C1 segment of cervical spinal cord (tissue), 14 donors: Measurements from ENCODE around the gene CPPED1.

ENCODE experiments used
- DNase-seq, 14 donors: peaks; one replicate each; lab custom pipeline; 2025; lab: John Stamatoyannopoulos, UW

CPPED1 gene

DNA sequence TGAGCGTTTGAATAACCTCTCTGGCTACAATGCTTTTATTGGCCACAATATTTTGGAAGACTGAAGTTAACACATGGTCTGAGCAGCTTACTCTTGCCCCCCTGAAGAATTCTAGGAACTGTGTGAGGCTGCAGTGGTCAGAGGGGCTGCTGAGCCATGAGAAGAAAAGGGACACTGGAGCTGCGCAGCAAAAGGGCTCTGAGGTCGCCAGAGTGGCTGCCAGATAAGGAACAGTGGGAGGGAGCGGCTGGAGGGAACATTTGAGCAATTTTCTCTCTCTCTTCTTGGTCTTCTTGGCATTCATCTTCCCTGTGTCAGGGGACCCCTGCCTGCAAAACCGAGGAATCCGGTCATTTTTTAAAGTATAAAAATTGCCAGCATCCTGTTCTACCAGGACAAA is 66.1 kb downstream of the CPPED1 start:
- no peak for DNase-seq

DNA sequence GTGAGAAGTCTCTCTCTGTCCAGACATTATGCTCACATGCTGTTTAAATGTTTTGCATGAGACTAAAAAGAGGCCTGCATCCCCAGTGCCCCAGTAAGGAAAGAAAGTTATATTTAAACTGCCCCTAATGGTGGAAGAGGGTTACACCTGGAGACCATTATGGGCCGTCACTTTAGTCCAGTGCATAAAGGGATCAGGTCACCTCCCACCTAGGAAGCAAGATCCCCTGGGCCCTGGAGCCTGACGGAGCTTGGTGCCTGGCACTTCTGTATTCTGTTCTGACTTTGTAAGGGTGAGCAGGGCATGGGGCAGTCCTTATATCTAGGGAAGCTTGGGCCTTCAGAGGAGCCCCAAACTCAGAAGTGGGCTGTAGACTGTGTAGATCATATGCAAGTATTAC is 67.9 kb downstream of the CPPED1 start:
- DNase-seq: no peak

- no peak for DNase-seq
Measured at GRCh38 chr16:12732600-12732999, 71.1 kb downstream of the CPPED1 start.

- DNase-seq: no peak
Measured at GRCh38 chr16:12729448-12729847, 74.2 kb downstream of the CPPED1 start.

DNA sequence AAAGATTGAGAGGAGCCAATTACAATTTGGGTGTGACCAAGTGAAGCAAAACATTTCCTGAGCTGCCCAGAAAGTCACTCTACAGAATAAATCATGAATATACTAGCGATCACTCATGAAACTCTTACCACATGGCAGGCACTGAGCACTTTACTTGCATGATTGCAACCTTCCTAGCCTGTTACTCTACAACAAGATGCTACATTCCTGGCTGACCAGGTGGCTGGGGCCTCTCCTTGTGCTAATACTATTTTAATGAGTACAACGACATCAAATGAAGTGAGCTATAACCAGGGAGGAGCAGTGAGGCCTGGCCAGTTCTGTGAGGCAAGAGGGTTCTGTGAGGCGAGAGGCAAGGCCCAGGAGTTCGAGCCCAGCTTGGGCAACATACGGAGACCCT is 75.2 kb downstream of the CPPED1 start:
- no peak for DNase-seq

GRCh38 chr16:12724226-12724625 is 79.5 kb downstream of the CPPED1 start:
- peak in 2 of 14 donors; percentile 5 to 28 for DNase-seq

GRCh38 chr16:12723681-12724080 is 80.0 kb downstream of the CPPED1 start:
- no peak for DNase-seq

DNA sequence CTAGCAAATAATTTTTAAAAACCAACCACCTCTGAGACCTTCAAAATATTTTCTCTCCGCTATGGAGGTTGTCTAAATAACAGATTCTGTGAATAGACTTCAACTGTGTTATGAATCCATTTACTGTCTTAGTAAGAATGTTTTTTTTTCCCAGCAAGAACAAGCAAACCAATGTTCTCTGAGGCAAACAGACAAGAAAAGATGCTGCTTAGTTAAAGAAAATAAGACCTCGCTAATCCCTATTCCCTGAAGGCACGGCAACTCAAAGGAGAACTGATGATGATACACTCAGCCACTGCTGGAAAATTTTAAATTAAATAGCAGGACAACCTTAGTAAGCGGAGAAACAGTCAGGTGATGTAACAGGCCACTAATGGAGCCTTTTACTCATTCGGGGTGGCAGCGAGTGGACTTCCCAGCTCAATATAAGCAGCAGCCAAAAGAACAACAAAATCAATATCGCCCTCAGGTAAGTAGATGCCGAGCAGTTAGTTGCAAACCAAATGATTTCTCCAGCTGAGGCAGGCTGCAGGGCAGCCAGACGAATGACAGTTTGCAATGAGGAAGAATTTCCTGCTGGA is 81.8 kb downstream of the CPPED1 start:
- peak in 1 of 14 donors; percentile 2 for DNase-seq

DNA sequence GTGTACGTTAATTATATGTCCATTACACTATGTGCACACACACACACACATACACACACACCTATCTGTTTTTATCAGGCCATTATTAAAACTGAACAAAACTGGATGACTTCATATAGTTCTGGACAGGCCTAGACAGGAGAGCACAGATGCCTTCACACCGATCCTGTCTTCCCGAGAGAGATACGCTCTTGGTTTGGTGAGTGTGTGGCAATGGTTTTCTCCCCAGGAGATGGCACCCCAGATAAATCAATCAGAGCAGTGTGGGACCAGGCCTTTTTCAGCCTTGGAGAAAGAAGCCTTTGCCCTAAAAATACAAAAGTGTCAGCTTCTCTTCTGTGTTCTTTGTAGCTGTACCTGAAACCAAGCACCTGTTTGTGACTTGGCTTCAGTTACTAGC is 83.7 kb downstream of the CPPED1 start:
- peak in 2 of 14 donors; percentile 14 to 31 for DNase-seq

GRCh38 chr16:12716658-12717057 is 87.0 kb downstream of the CPPED1 start:
- no peak for DNase-seq

DNA sequence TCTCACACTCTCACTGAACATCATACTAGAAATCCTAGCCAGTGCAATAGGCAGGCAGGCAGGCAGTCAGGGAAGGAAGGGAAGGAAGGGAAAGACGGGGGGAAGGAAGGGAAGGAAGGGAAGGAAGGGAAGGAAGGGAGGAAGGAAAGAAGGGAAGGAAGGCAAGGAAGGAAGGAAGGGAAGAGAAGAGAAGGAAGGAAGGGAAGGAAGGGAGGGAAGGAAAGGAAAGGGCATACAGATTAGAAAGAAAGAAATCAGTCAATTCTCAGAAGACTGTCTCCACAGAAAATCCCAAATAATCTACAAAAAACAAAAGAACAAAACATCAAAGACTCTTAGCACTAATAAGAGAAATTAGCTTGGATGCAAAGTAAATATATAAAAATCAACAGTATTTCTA is 93.9 kb downstream of the CPPED1 start:
- DNase-seq: no peak

DNA sequence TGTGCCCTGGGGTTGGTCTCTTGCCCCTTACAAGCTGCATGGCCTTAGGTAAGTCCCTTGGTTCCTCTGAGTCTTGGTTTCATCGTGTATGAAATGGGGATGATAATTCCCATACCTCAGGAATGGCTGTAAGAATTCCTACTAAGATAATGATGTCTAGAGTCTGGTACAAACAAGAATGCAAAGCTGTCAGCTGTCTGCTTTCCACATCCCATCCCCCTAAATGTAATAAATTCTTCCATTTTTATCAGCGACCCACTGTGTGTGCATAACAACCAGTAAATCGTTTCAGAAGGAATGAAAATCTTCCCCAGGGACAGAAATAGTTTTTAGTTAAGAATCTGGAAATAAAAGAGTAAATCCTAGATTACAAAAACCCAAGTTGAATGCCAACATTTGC is 95.4 kb downstream of the CPPED1 start:
- no peak for DNase-seq

GRCh38 chr16:12706628-12707027 is 97.1 kb downstream of the CPPED1 start:
- DNase-seq: peak in 1 of 14 donors; percentile 4

DNA sequence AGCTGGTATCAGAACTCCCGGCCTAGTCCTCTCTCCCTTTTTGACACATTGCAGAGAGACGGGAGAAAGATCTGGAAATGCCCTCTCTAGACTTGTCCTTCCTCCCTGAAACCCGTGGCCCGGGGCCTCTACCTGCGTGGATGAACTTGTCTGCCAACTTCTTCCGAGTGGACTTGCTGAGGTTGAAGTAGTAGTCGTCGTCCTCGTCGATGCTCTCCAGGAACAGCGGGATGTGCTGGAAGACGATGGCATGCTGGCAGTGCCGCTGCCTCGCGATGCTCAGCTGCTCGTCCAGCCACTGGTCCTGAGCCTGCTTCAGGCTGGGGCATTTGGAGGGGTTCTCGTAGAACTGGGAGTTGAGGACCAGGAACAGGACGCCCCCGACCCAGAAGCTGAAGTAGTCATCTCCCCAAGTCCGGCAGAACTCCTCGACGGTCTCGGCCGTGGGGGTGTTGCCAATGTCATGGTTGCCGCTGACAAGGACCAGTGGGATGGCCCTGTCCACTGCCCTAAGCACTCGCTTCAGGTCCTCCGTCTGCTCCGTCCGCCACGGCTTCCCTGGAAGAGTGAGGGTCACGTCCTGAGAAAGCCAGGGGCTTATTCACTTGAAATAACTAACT is 99.1 kb downstream of the CPPED1 start:
- no peak for DNase-seq

- no peak for DNase-seq
Measured at GRCh38 chr16:12703935-12704334, 99.8 kb downstream of the CPPED1 start.

GRCh38 chr16:12700161-12700560 is 103.5 kb downstream of the CPPED1 start:
- no peak for DNase-seq

DNA sequence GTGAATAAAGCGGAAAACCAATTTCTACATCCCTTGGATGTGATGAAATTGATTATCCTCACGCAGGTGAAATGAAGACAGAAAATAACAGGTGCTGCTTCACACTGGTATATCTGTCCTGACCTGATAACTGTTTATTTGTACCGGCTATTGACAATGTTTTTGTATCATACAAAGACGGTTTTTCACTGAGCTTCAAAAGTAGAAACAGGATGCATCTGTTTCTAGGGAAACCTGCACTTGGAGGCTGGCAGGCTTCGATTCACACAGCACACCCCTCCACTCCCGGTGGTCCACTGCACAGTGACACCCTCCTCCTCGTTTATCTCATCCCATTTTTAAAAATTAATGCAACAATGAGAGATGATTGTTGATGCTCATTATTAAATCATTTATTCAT is 104.5 kb downstream of the CPPED1 start:
- no peak for DNase-seq

- no peak for DNase-seq
Measured at GRCh38 chr16:12697437-12697836, 106.2 kb downstream of the CPPED1 start.

- no peak for DNase-seq
Measured at GRCh38 chr16:12695454-12695853, 108.2 kb downstream of the CPPED1 start.

GRCh38 chr16:12690024-12690423 is 113.7 kb downstream of the CPPED1 start:
- no peak for DNase-seq

DNA sequence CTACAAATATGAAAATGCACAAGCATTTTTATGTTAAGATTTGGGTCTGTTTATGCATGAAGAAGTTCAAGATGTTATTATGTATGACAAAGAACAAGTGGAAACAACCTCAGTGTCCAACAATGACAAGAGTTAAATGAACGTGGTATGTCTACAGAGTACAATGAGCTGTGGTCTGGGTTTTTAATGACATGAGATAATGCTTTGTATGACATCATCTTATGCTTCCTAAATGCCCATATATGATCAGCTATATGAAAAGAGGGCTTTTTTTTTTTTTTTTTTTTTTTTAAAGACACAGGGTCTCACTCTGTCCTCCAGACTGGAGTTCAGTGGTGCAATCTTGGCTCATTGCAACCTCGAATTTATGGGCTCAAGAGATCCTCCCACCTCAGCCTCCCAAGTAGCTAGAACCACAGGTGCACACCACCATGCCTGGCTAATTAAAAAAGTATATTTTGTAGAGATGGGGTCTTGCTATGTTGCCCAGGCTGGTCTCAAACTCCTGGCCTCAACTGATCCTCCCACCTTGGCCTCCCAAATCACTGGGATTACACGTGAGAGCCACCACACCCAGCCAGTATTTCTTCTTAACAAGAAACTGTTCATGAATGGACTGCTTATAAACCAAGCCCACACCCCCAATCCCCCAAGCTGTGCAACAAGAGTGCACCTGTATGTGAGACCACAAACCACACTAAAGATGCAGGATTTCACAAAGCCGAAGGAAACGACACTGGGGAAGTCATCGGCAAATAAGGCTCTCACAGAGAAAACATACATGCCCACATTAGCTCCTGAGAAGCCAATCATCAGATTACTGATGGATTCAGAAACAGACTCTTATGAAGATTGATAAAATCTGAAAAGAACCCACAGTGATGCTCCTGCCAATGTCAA is 114.5 kb downstream of the CPPED1 start:
- no peak for DNase-seq

- peak in 5 of 14 donors; percentile 10 to 34 (median 14) for DNase-seq
Measured at GRCh38 chr16:12685806-12686205, 117.9 kb downstream of the CPPED1 start.
